Astrocyte (in vitro differentiated cells and primary cell): ENCODE measurements around the gene TMEM272. TPM values are rescaled to one million over a fixed set of nuclear protein-coding genes. Genes with fewer than 3 reads are reported as not detected.
A peak's percentile ranks its signal among the peaks of the same experiment; 100 is the strongest.
"Not testable (repeated sequence)": the region's sequence is repeated elsewhere in the genome, so short reads cannot be mapped to it uniquely, and the experiment has no call there.

Experiments
- DNase-seq: peaks from one replicate; pipeline ENCODE4 v3.0.0-alpha.2; 2010; ENCODE audit warnings: low read depth
- FAIRE-seq: peaks from 2 replicates; lab custom pipeline; 2011; peaks lifted over from hg19 to GRCh38; lab: Jason Lieb, UNC
- H2AFZ ChIP-seq: 2 replicates; pipeline ENCODE4 v1.6.0; 2012; ENCODE audit warnings: low read depth, low read length, inconsistent platforms
- H3K27ac ChIP-seq: 2 replicates; pipeline ENCODE4 v1.5.1; 2011; ENCODE audit warnings: low read depth, low read length, inconsistent platforms
- H3K27me3 ChIP-seq: 2 replicates; pipeline ENCODE4 v1.6.0; 2011; ENCODE audit warnings: low read length, inconsistent platforms; ENCODE audit not compliant: insufficient read depth
- H3K36me3 ChIP-seq: 2 replicates; pipeline ENCODE4 v1.5.1; 2011; ENCODE audit warnings: low read length, inconsistent platforms; ENCODE audit not compliant: insufficient read depth
- H3K4me1 ChIP-seq: 2 replicates; pipeline ENCODE4 v1.5.1; 2011; ENCODE audit warnings: low read length, inconsistent platforms; ENCODE audit not compliant: insufficient read depth
- H3K4me2 ChIP-seq: 2 replicates; pipeline ENCODE4 v1.6.0; 2012; ENCODE audit warnings: low read length, inconsistent platforms
- H3K4me3 ChIP-seq: 2 replicates; pipeline ENCODE4 v1.5.1; 2011; ENCODE audit warnings: low read depth, mild to moderate bottlenecking, low read length, inconsistent platforms; ENCODE audit not compliant: insufficient read depth
- H3K79me2 ChIP-seq: 2 replicates; pipeline ENCODE4 v1.6.0; 2012; ENCODE audit warnings: mild to moderate bottlenecking, low read length, inconsistent platforms; ENCODE audit not compliant: insufficient read depth
- H3K9ac ChIP-seq: 2 replicates; pipeline ENCODE4 v1.6.0; 2012; ENCODE audit warnings: mild to moderate bottlenecking, low read length, inconsistent platforms
- H3K9me3 ChIP-seq: 2 replicates; pipeline ENCODE4 v1.5.1; 2012; ENCODE audit warnings: low read depth, mild to moderate bottlenecking, low read length, inconsistent platforms; ENCODE audit not compliant: insufficient read depth
- H4K20me1 ChIP-seq: 2 replicates; pipeline ENCODE4 v1.6.0; 2012; ENCODE audit warnings: low read length, inconsistent platforms; ENCODE audit not compliant: insufficient read depth
- H3K27ac Mint-ChIP-seq: one replicate; pipeline ENCODE4 v1.8.0; 2021; ENCODE audit warnings: mild to moderate bottlenecking, mixed read lengths; ENCODE audit not compliant: unreplicated experiment
- H3K27me3 Mint-ChIP-seq: one replicate; pipeline ENCODE4 v1.8.0; 2021; ENCODE audit warnings: low read depth, mixed read lengths; ENCODE audit not compliant: unreplicated experiment
- H3K36me3 Mint-ChIP-seq: one replicate; pipeline ENCODE4 v1.8.0; 2021; ENCODE audit warnings: low read depth, mixed read lengths; ENCODE audit not compliant: unreplicated experiment
- H3K4me1 Mint-ChIP-seq: one replicate; pipeline ENCODE4 v1.8.0; 2021; ENCODE audit warnings: low read depth, mixed read lengths; ENCODE audit not compliant: unreplicated experiment
- H3K4me3 Mint-ChIP-seq: one replicate; pipeline ENCODE4 v1.8.0; 2021; ENCODE audit warnings: mild to moderate bottlenecking, moderate library complexity, mixed read lengths; ENCODE audit not compliant: unreplicated experiment
- H3K9me3 Mint-ChIP-seq: one replicate; pipeline ENCODE4 v1.8.0; 2021; ENCODE audit warnings: mild to moderate bottlenecking, mixed read lengths; ENCODE audit not compliant: unreplicated experiment
- EZH2 ChIP-seq: IDR thresholded peaks from 2 replicates; pipeline ENCODE4 v1.6.1; 2012; ENCODE audit warnings: mild to moderate bottlenecking, low read length, inconsistent platforms; ENCODE audit not compliant: insufficient read depth
- total RNA-seq: library from RNA; stranded (reverse); gene quantifications from 2 replicates; pipeline ENCODE4 v1.2.1, GENCODE V29; 2021
- TF ChIP-seq, protein P1 (sequence below): IDR thresholded peaks from 2 replicates; pipeline ENCODE4 v1.5.1; 2011; ENCODE audit warnings: low read depth, mild to moderate bottlenecking, inconsistent platforms, low read length, moderate library complexity; ENCODE audit not compliant: insufficient read depth

The TMEM272 gene
- total RNA-seq, 1 donor from 2014 or later, result 0.05 TPM

DNA sequence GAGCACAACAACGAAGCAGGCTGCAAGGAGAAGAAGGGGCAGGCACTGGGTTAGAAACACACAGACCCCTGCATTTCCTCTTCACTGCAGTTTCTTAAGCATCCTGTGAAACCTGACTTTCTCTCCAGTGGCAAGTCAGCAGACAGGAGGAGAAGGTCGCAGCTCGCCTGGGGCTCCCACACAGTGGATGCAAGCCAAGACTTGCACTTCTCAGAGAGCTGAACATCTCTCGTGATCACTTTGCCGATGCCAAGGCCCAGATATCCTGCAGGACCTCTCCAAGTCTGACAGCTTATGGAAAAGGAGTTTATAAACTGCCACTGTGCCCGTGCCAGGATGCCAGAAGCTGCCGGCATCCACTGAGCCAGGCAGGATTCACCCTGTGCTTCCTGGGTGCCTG, 18.4 kb downstream of the TMEM272 start:
- DNase-seq (no peak), FAIRE-seq (no peak)
- Mint-ChIP-seq H3K4me3 (no peak overlapping the region), H3K36me3 (no peaks in the 10 kb centered on the region), H3K4me1 (peaks cover 8% of the 10 kb centered on the region), H3K9me3 (no peaks in the 10 kb centered on the region), H3K27me3 (peaks cover 45% of the 10 kb centered on the region), H3K27ac (no peak overlapping the region)
- H3K79me2 ChIP-seq, result no peaks in the 10 kb centered on the region
- H3K27ac ChIP-seq, result no peak overlapping the region
- H2AFZ ChIP-seq, result no peak overlapping the region
- H3K4me3 ChIP-seq, result no peak overlapping the region
- no peaks in the 10 kb centered on the region for H3K4me1 ChIP-seq
- no peak overlapping the region for H3K4me2 ChIP-seq
- H3K9me3 ChIP-seq, result no peaks in the 10 kb centered on the region
- H4K20me1 ChIP-seq, result no peaks in the 10 kb centered on the region
- no peaks in the 10 kb centered on the region for H3K36me3 ChIP-seq
- TF ChIP-seq EZH2, result no peak
- TF ChIP-seq, protein P1, sequence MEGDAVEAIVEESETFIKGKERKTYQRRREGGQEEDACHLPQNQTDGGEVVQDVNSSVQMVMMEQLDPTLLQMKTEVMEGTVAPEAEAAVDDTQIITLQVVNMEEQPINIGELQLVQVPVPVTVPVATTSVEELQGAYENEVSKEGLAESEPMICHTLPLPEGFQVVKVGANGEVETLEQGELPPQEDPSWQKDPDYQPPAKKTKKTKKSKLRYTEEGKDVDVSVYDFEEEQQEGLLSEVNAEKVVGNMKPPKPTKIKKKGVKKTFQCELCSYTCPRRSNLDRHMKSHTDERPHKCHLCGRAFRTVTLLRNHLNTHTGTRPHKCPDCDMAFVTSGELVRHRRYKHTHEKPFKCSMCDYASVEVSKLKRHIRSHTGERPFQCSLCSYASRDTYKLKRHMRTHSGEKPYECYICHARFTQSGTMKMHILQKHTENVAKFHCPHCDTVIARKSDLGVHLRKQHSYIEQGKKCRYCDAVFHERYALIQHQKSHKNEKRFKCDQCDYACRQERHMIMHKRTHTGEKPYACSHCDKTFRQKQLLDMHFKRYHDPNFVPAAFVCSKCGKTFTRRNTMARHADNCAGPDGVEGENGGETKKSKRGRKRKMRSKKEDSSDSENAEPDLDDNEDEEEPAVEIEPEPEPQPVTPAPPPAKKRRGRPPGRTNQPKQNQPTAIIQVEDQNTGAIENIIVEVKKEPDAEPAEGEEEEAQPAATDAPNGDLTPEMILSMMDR, result no peak
- peaks cover 35% of the 10 kb centered on the region for H3K27me3 ChIP-seq
- H3K9ac ChIP-seq, result no peak overlapping the region

DNA sequence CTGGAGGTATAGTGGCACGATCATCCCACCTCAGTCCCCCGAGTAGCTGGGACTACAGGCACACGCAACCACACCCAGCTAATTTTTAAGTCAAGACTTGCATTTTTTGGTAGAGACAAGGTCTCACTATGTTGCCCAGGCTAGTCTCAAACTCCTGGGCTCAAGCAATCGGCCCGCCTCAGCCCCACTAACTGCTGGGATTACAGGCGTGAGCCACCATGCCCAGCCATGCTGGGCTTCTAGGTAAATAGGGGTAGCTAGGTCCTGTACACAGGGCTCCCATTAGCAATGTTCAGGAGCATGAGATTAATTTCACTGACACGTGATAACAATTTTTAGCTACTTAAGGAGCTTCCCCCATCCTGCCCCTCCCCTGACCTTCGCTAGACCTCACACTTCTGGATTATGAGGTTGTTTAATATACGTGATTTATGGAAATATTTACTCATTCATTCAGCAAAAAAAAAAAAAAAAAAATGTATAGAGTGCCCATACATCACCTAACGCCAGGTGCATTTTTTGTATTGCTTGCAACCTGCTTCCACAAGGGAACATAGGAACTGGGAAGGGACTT, 19.2 kb downstream of the TMEM272 start:
- Mint-ChIP-seq H3K27ac (no peak overlapping the region), H3K4me3 (no peak overlapping the region), H3K4me1 (peaks cover 8% of the 10 kb centered on the region), H3K36me3 (no peaks in the 10 kb centered on the region), H3K27me3 (peaks cover 42% of the 10 kb centered on the region), H3K9me3 (no peaks in the 10 kb centered on the region)
- H3K4me2 ChIP-seq, result no peak overlapping the region
- H3K27me3 ChIP-seq, result peaks cover 38% of the 10 kb centered on the region
- DNase-seq (no peak), FAIRE-seq (no peak)
- H3K9ac ChIP-seq, result no peak overlapping the region
- no peaks in the 10 kb centered on the region for H3K36me3 ChIP-seq
- H3K9me3 ChIP-seq, result no peaks in the 10 kb centered on the region
- H4K20me1 ChIP-seq, result no peaks in the 10 kb centered on the region
- H3K4me3 ChIP-seq, result no peak overlapping the region
- H3K27ac ChIP-seq, result no peak overlapping the region
- H3K4me1 ChIP-seq, result no peaks in the 10 kb centered on the region
- no peak overlapping the region for H2AFZ ChIP-seq
- no peaks in the 10 kb centered on the region for H3K79me2 ChIP-seq
- TF ChIP-seq EZH2, result no peak
- TF ChIP-seq, protein P1, result no peak

DNA sequence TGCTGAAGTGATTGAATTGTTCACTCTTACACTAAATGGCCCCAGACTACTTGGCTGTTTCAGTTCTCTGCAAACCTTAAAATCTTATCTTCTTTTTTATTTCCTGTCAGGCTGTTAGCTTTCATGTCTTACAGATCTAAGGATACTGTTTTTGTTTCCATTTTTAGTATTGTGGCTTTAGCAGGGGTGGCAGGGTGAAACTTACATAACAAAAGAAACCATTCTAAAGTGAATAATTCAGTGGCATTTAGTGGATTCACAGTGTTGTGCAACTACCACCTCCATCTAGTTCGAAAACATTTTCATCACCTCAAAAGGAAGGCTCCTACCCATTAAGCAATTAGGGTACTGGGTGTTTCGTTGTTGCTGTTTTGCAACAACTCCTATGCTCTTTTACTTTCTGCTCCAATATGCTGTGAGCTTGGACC, 19.8 kb downstream of the TMEM272 start:
- no peak overlapping the region for H3K4me3 ChIP-seq
- H3K9me3 ChIP-seq, result no peaks in the 10 kb centered on the region
- H3K27me3 ChIP-seq, result peaks cover 35% of the 10 kb centered on the region
- no peaks in the 10 kb centered on the region for H3K79me2 ChIP-seq
- Mint-ChIP-seq H3K27me3 (peaks cover 41% of the 10 kb centered on the region), H3K9me3 (no peaks in the 10 kb centered on the region), H3K36me3 (no peaks in the 10 kb centered on the region), H3K4me1 (peaks cover 8% of the 10 kb centered on the region), H3K27ac (no peak overlapping the region), H3K4me3 (no peak overlapping the region)
- H3K4me2 ChIP-seq, result peak overlapping the region; percentile 15
- H3K9ac ChIP-seq, result no peak overlapping the region
- no peaks in the 10 kb centered on the region for H3K36me3 ChIP-seq
- H4K20me1 ChIP-seq, result no peaks in the 10 kb centered on the region
- H3K27ac ChIP-seq, result no peak overlapping the region
- TF ChIP-seq, protein P1, result no peak
- no peak for TF ChIP-seq EZH2
- no peak overlapping the region for H2AFZ ChIP-seq
- DNase-seq, result peak; percentile 65
- no peaks in the 10 kb centered on the region for H3K4me1 ChIP-seq
- no peak for FAIRE-seq

DNA sequence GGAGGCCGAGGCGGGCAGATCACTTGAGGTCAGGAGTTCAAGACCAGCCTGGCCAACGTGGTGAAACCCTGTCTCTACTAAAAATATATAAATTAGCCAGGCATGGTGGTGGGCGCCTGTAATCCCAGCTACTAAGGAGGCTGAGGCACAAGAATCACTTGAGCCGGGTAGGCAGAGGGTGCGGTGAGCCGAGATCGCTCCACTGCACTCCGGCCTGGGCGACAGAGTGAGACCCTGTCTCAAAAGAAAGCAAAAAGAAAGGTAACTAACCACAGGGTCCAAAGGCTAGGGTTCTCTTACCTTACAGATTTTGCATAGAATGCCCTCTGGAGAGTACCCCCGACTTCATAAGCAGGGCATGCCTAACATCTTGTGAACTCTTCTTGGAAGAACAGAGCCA, 20.3 kb downstream of the TMEM272 start:
- not testable (repeated sequence) for H3K4me3 Mint-ChIP-seq, H3K79me2 ChIP-seq, DNase-seq, H3K4me1 Mint-ChIP-seq, H3K9me3 ChIP-seq, H3K9ac ChIP-seq, H3K4me1 ChIP-seq, H3K27ac Mint-ChIP-seq, H3K36me3 ChIP-seq, H3K36me3 Mint-ChIP-seq, FAIRE-seq, H3K4me3 ChIP-seq, H3K9me3 Mint-ChIP-seq, H2AFZ ChIP-seq, H4K20me1 ChIP-seq, H3K27ac ChIP-seq
- H3K4me2 ChIP-seq, result peak overlapping the region; percentile 15
- peaks cover 35% of the 10 kb centered on the region for H3K27me3 ChIP-seq
- peaks cover 40% of the 10 kb centered on the region for H3K27me3 Mint-ChIP-seq
